ENCODE results near the gene APPL1. TPM values are rescaled to one million over a fixed set of nuclear protein-coding genes. Genes with fewer than 3 reads are reported as not detected.

Gene APPL1
- total and polyA plus RNA-seq, 10 of the 15 experiments (the other 5 are each of a cell fraction or from before 2014, with no cell fraction given) = 15.0 to 77.6 (median 40.2) TPM

DNA sequence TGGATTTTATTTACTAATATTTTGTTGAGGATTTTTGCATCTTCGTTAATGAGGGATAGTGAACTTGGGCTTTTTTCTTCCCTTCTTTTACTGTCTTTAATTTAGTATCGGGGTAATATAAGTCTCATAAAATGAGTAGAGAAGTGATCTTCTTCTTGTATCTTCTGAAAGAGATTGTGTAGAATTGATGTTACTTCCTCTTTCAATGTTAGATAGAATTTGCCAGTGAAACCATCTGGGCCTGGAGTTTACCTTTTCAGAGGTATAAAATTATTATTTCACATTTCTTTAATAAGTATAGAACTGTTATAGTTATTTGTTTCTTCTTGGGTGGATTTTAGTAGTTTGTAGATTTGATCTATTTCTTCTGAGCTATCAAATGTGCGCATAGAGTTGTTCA, 35.5 kb upstream of the APPL1 start (continued):
- TF ChIP-seq PAX8 (IDR thresholded peaks at IDR 0.05) = no peak
- TF ChIP-seq NR2F1 (conservative IDR thresholded peaks at IDR 0.05) = no peak
- TF ChIP-seq ZNF207 (IDR thresholded peaks at IDR 0.05; ENCODE audit: borderline replicate concordance) = no peak
- TF ChIP-seq NR2C1 (IDR thresholded peaks at IDR 0.05) = no peak
- no peak for TF ChIP-seq SMAD5 (IDR thresholded peaks at IDR 0.05; ENCODE audit: low read depth)
- TF ChIP-seq, protein P1, sequence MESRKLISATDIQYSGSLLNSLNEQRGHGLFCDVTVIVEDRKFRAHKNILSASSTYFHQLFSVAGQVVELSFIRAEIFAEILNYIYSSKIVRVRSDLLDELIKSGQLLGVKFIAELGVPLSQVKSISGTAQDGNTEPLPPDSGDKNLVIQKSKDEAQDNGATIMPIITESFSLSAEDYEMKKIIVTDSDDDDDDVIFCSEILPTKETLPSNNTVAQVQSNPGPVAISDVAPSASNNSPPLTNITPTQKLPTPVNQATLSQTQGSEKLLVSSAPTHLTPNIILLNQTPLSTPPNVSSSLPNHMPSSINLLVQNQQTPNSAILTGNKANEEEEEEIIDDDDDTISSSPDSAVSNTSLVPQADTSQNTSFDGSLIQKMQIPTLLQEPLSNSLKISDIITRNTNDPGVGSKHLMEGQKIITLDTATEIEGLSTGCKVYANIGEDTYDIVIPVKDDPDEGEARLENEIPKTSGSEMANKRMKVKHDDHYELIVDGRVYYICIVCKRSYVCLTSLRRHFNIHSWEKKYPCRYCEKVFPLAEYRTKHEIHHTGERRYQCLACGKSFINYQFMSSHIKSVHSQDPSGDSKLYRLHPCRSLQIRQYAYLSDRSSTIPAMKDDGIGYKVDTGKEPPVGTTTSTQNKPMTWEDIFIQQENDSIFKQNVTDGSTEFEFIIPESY (IDR thresholded peaks at IDR 0.05) = no peak
- no peak for TF ChIP-seq HDGF (IDR thresholded peaks at IDR 0.05)

- in situ Hi-C loops (cut with MboI) = no loop called here
- Histone ChIP-seq H3K4me2 (ENCODE audit: control insufficient read depth, insufficient read depth) (no peak overlapping the region), H3K27me3 (replicated peaks in 1 of 2; ENCODE audit: control insufficient read depth in 2 of 2, insufficient read depth in 2 of 2, low read length in 1 of 2) (no peaks in the 10 kb centered on the region), H3K79me2 (ENCODE audit: control insufficient read depth, insufficient read depth, low read length) (no peaks in the 10 kb centered on the region), H3K36me3 (ENCODE audit: control insufficient read depth in 2 of 2, insufficient read depth in 2 of 2, low read length in 1 of 2) (no peaks in the 10 kb centered on the region), H4K20me1 (ENCODE audit: control insufficient read depth, insufficient read depth) (no peaks in the 10 kb centered on the region), H3K4me3 (no peak overlapping the region), H2AFZ (ENCODE audit: control insufficient read depth, low read depth, low read length) (no peak overlapping the region), H3K4me1 (ENCODE audit: control insufficient read depth, insufficient read depth, low read length) (no peaks in the 10 kb centered on the region), H3K9ac (ENCODE audit: control insufficient read depth, insufficient read depth, low read length) (no peak overlapping the region), H3K27ac (ENCODE audit: control insufficient read depth, insufficient read depth) (no peak overlapping the region), H3K9me3 (replicated peaks; ENCODE audit: control insufficient read depth, insufficient read depth, low read length) (no peaks in the 10 kb centered on the region)
- BruUV-seq (replicated peaks) = no TSS peak
- FAIRE-seq (no peak), DNase-seq (ENCODE audit: low read depth, low spot score) (no peak), ATAC-seq (no peak)
- WGBS (ENCODE audit: insufficient coverage, insufficient replicate concordance, low lambda C conversion rate, missing lambda C conversion rate) = 87% methylated on average over 4 of the region's 4 CpGs
- ChIA-PET POLR2A (interaction anchor here (0.5 kb wide), 1 partner anchor 648 kb away, joined by 6 read pairs; no protein-coding TSS in a partner anchor), RAD21 (ENCODE audit: unreplicated experiment) (interaction anchor here (1.0 kb wide), 1 partner anchor 25 kb away, joined by 3 read pairs; no protein-coding TSS in a partner anchor), CTCF (interaction anchor here (4.4 kb wide), 1 partner anchor 25 kb away, joined by 23 read pairs; no protein-coding TSS in a partner anchor), SMC1A (ENCODE audit: uncharacterized antibody, unreplicated experiment) (interaction anchor here (0.9 kb wide), 1 partner anchor 38 kb away, joined by 3 read pairs; no protein-coding TSS in a partner anchor)
- intact Hi-C loops (cut with micrococcal nuclease; ENCODE audit: unreplicated experiment) = no loop called here
- TF ChIP-seq SMARCA5 (IDR thresholded peaks at IDR 0.05) (no peak), NFYB (IDR thresholded peaks at IDR 0.05; ENCODE audit: insufficient read depth, low read depth, low read length) (no peak), BHLHE40 (IDR thresholded peaks at IDR 0.05; ENCODE audit: borderline replicate concordance in 1 of 2, low read depth in 2 of 2, low read length in 1 of 2) (no peak), EZH2 (IDR thresholded peaks at IDR 0.05; ENCODE audit: borderline replicate concordance, control insufficient read depth, low read depth, low read length) (no peak), FOS (IDR thresholded peaks at IDR 0.05; ENCODE audit: borderline replicate concordance, extremely low read depth, insufficient read length) (no peak), CUX1 (IDR thresholded peaks at IDR 0.05; ENCODE audit: insufficient replicate concordance, low read depth, low read length) (no peak), JUNB (IDR thresholded peaks at IDR 0.05) (no peak)
- TF ChIP-seq, protein P1 (IDR thresholded peaks at IDR 0.05) = no peak
Measured at GRCh38 chr3:57194641-57195040, 32.9 kb upstream of the APPL1 start.

All from GM12878 (cell line).